HG03039 (cell line): ENCODE measurements around the gene ELP2.
A peak's percentile ranks its signal among the peaks of the same experiment; 100 is the strongest.
"Not testable (repeated sequence)": the region's sequence is repeated elsewhere in the genome, so short reads cannot be mapped to it uniquely, and the experiment has no call there.

Source experiments
- ATAC-seq: cut with Tn5 transposase; IDR thresholded peaks from one replicate; pipeline ENCODE4 v1.9.1; 2021; ENCODE audit warnings: mild to moderate bottlenecking, moderate library complexity; ENCODE audit not compliant: unreplicated experiment

ELP2 gene, protein sequence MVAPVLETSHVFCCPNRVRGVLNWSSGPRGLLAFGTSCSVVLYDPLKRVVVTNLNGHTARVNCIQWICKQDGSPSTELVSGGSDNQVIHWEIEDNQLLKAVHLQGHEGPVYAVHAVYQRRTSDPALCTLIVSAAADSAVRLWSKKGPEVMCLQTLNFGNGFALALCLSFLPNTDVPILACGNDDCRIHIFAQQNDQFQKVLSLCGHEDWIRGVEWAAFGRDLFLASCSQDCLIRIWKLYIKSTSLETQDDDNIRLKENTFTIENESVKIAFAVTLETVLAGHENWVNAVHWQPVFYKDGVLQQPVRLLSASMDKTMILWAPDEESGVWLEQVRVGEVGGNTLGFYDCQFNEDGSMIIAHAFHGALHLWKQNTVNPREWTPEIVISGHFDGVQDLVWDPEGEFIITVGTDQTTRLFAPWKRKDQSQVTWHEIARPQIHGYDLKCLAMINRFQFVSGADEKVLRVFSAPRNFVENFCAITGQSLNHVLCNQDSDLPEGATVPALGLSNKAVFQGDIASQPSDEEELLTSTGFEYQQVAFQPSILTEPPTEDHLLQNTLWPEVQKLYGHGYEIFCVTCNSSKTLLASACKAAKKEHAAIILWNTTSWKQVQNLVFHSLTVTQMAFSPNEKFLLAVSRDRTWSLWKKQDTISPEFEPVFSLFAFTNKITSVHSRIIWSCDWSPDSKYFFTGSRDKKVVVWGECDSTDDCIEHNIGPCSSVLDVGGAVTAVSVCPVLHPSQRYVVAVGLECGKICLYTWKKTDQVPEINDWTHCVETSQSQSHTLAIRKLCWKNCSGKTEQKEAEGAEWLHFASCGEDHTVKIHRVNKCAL

GRCh38 chr18:36129300-36130038 lies at the start of gene ELP2, which contains the start of gene SLC39A6:
Gene ELP2, plus strand, starts transcription at chr18:36129899. Its CDS starts 35 bp downstream, at chr18:36129934.
Gene SLC39A6, minus strand, starts transcription at chr18:36129340. Its CDS starts 2,333 bp downstream, at chr18:36127007.
- ATAC-seq, result peak; percentile 91

DNA sequence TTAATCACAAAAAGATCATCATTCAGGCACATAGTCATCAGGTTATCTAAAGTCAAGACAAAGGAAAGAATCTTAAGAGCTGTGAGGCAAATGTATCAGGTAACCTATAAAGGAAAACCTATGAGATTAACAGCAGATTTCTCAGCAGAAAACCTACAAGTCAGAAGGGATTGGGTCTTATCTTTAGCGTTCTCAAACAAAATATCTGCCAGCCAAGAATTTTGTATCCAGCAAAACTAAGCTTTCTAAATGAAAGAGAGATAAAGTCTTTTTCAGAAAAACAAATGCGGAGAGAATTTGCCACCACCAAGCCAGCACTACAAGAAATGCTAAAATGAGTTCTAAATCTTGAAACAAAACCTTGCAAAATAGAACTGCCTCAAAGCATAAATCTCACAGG lies 48.6 kb upstream of the ELP2 start:
- ATAC-seq, result not testable (repeated sequence)

GRCh38 chr18:36083729-36084128 lies 46.0 kb upstream of the ELP2 start:
- no peak for ATAC-seq

DNA sequence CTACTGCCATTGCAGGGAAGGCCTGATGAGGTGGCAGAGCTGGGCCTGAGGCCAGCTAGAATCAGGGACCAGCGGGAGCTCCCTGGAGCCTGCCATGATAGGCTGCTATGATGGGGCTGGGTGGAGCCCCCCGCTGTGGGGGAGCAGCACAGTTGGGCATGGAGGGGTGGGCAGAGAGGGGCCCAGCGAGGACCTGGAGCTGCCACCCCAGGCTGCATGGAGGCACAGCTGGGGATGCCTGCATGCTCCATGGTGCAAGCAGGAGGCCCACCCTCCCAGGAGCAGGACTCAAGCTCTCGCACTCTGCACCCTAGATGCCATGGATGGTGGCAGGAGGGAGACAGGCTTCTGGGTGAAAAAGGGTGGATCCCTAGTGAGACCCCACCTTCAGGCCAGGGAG lies 44.5 kb upstream of the ELP2 start:
- no peak for ATAC-seq

DNA sequence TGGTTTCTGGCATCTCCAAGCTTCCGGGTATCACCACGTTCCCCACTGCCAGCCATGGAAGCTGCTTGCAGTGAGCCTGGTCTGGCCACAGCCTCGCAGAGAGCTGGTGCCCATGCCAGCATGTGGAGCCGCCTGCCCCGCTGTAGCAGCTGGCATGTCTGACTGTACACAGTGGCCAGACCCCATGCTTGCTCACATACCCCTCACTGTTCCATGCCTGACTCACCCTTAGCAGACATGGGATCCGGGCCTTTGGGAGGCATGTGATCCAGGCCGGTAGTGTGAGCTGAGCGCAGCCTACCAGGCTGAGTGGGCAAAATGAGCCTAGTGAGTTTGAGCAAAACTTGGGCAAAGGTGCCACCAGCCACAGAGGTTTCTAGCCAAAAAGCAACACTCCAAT lies 43.5 kb upstream of the ELP2 start:
- ATAC-seq, result no peak

GRCh38 chr18:36088256-36088655 lies 41.4 kb upstream of the ELP2 start:
- ATAC-seq, result no peak

- no peak for ATAC-seq
Measured at GRCh38 chr18:36089001-36089400, 40.7 kb upstream of the ELP2 start.

- ATAC-seq, result not testable (repeated sequence)
Measured at GRCh38 chr18:36092116-36092515, 37.6 kb upstream of the ELP2 start.

GRCh38 chr18:36094431-36094830 lies 35.3 kb upstream of the ELP2 start:
- ATAC-seq, result no peak

DNA sequence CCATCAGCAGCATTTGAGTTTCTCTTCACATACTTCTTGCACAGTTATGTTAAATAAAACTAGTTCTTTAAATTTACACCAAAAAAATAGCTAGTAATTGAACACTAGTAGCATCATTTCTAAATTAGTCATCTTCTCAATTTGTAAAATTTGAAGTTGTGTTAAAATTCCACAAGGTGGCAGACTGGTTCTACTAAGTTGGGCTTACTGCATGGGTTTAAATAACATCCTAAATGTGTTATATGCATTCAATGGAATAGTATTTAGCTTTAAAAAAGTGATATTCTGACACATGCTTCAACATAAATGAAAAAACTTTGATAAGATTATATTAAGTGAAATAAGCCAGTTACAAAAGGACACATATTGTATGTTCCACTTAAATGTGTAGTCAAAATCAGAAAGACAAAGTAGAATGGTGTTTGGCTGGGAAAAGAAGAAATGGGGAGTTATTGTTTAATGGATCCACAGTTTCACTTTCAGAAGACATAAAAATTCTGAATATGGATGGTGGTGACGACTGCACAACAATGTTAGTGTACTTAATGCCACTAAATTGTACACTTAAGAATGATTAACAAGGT lies 33.7 kb upstream of the ELP2 start:
- ATAC-seq, result no peak

GRCh38 chr18:36096955-36097354 lies 32.7 kb upstream of the ELP2 start:
- no peak for ATAC-seq

- ATAC-seq, result no peak
Measured at GRCh38 chr18:36099311-36099710, 30.4 kb upstream of the ELP2 start.

DNA sequence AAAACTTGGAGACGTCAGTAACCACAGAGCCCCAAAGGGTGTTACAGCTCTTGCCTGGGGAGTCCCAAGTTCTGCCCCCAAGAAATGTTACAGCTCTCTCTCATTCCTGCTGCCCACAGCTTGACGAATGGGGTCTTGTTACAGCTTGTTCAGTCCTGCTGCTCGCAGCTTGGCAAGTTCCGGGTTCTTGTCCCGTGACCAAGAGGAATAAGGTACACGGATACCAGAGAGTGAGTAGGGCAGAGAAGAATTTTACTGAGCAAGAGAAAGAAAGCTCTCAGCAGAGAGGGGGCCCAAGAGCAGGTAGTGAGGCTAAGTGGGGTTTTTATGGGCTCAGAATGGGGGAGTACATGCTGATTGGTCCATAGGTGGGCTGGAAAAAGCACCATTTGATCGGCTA lies 27.8 kb upstream of the ELP2 start:
- ATAC-seq, result no peak

DNA sequence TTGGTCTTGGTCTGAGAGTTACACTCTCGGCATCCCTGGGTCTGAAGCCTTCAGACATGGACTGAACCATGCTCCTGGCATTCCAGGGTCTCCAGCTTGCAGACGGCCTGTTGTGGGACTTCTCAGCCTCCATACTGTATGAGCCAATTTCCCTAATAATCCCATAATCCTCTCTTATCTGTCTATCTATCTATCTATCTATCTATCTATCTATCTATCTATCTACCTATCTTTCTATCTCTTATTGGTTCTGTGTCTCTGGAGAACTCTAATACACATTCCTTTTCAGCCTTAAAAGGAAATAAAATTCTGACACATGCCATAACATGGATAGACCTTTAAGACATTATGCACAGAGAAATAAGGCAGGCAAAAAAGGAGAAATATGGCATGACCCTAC lies 24.9 kb upstream of the ELP2 start:
- no peak for ATAC-seq

DNA sequence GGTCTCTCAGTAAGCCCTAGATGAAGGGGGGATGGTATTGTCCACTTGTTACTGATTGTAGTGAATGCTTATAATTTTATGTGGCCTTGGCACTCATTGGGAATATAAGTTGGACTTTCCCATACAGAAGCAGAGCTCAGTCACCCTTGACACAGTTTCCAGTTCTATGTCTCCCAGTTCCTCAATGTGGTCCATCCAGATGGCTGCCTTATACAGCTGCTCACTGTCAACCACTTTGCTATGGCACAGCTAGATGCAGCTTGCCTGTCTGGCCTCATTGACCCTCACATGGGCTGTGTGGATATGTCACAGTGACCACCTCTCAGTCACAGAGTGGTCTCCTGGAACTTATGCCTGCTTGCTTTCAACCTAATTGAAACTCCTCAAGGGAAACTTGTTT lies 22.2 kb upstream of the ELP2 start:
- no peak for ATAC-seq

DNA sequence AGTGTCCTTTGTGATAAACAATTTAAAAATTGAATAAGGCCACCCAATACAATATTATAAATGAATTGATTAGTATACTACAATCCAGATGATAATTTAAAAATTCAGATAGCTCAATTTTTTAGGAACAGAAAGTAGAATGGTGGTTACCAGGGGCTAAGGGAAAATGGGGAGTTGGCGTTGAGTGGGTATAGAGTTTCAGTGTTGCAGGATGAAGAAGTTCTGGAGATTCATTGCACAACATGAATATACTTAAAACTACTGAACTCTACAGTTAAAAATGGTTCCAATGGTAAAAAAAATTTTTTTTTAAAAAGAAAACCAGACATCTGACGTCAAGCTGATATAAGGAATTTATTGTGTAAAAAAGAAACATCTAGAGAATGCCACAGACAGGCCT lies 21.5 kb upstream of the ELP2 start:
- ATAC-seq, result no peak

GRCh38 chr18:36108601-36109000 lies 21.1 kb upstream of the ELP2 start:
- ATAC-seq, result no peak

DNA sequence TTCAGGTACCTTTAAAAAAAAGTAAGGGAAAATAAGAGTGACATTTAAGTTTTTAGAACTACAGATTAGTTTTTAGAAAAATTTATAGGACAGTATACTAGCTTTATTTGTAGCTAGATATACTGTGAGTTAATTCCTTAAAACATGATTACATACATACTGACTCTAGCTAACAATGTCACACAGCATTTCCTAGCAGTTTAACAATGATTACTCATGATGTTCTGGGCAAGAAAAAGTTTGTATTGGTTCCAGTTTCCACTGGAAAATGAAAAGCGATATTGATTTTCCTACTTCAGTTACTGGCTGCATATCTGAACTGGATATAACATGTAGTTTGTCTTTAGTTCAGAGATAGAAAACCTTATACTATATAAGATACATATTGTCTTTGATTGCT lies 20.0 kb upstream of the ELP2 start:
- no peak for ATAC-seq

DNA sequence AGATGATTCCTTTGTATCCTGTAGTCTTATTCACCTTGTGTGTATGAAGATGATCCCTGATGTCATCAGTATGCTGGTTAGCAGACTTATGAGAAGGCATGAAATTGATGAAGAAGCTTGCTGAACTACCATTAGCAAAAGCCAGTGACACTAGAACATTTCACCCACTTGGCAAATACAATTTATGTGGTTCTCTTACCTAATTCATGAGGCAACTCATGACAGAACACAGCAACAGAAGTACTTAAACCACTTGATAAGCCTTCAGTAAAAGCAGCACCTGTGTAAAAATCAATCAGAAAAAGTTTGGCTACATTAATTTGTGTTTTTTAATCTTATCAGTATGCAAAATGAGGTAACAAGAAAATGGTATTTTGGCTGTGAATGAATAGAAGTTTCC lies 17.4 kb upstream of the ELP2 start:
- ATAC-seq, result no peak

- no peak for ATAC-seq
Measured at GRCh38 chr18:36114251-36114650, 15.4 kb upstream of the ELP2 start.

- no peak for ATAC-seq
Measured at GRCh38 chr18:36114738-36115137, 15.0 kb upstream of the ELP2 start.
